HUES6 (cell line): ENCODE measurements around the gene DCAKD.

Experiments used
- H3K27ac ChIP-seq: 2 replicates; pipeline ENCODE4 v1.7.0; 2013; ENCODE audit warnings: low read depth, mild to moderate bottlenecking, low read length, inconsistent platforms
- H3K27me3 ChIP-seq: 2 replicates; pipeline ENCODE4 v1.6.1; 2013; ENCODE audit warnings: low read length; ENCODE audit not compliant: control insufficient read depth, insufficient read depth
- H3K36me3 ChIP-seq: 2 replicates; pipeline ENCODE4 v1.6.1; 2013; ENCODE audit warnings: low read length; ENCODE audit not compliant: control insufficient read depth, insufficient read depth
- H3K4me1 ChIP-seq: 2 replicates; pipeline ENCODE4 v1.6.1; 2013; ENCODE audit warnings: low read length; ENCODE audit not compliant: control insufficient read depth, insufficient read depth
- H3K4me3 ChIP-seq: 2 replicates; pipeline ENCODE4 v1.5.1; 2013; ENCODE audit warnings: low read depth, low read length
- H3K9ac ChIP-seq: one replicate; pipeline ENCODE4 v1.6.1; 2013; ENCODE audit warnings: mild to moderate bottlenecking, low read length
- H3K9me3 ChIP-seq: 2 replicates; pipeline ENCODE4 v1.6.1; 2013; ENCODE audit warnings: low read depth, low read length; ENCODE audit not compliant: control insufficient read depth, insufficient read depth

The DCAKD gene

GRCh38 chr17:45087978-45088377 is 36.5 kb upstream of the DCAKD start:
- H3K27me3 ChIP-seq: no peaks in the 10 kb centered on the region
- H3K27ac ChIP-seq: no peak overlapping the region
- no peaks in the 10 kb centered on the region for H3K9me3 ChIP-seq
- no peak overlapping the region for H3K4me3 ChIP-seq
- peaks cover 90% of the 10 kb centered on the region for H3K36me3 ChIP-seq
- no peak overlapping the region for H3K9ac ChIP-seq
- peaks cover 14% of the 10 kb centered on the region for H3K4me1 ChIP-seq

- H3K4me1 ChIP-seq: peaks cover 14% of the 10 kb centered on the region
Observed at GRCh38 chr17:45087504-45087975, 36.1 kb upstream of the DCAKD start.

GRCh38 chr17:45086865-45087503 is 35.6 kb upstream of the DCAKD start:
- H3K27ac ChIP-seq: no peak overlapping the region
- no peak overlapping the region for H3K4me3 ChIP-seq
- peaks cover 14% of the 10 kb centered on the region for H3K4me1 ChIP-seq
- no peak overlapping the region for H3K9ac ChIP-seq
- no peaks in the 10 kb centered on the region for H3K9me3 ChIP-seq
- peaks cover 88% of the 10 kb centered on the region for H3K36me3 ChIP-seq
- H3K27me3 ChIP-seq: no peaks in the 10 kb centered on the region

More at GRCh38 chr17:45087504-45087975, 36.1 kb upstream of the DCAKD start:
- H3K27me3 ChIP-seq: no peaks in the 10 kb centered on the region
- H3K9ac ChIP-seq: no peak overlapping the region
- H3K27ac ChIP-seq: no peak overlapping the region
- peaks cover 88% of the 10 kb centered on the region for H3K36me3 ChIP-seq
- no peak overlapping the region for H3K4me3 ChIP-seq
- H3K9me3 ChIP-seq: no peaks in the 10 kb centered on the region

GRCh38 chr17:45086391-45086790 is 35.0 kb upstream of the DCAKD start:
- H3K36me3 ChIP-seq: peaks cover 88% of the 10 kb centered on the region
- H3K27ac ChIP-seq: no peak overlapping the region

GRCh38 chr17:45081047-45081703 is 29.7 kb upstream of the DCAKD start:
- Histone ChIP-seq H3K9me3 (no peaks in the 10 kb centered on the region), H3K4me1 (no peaks in the 10 kb centered on the region), H3K4me3 (no peak overlapping the region), H3K36me3 (peaks cover 59% of the 10 kb centered on the region), H3K9ac (no peak overlapping the region), H3K27me3 (no peaks in the 10 kb centered on the region), H3K27ac (no peak overlapping the region)

More at GRCh38 chr17:45086391-45086790, 35.0 kb upstream of the DCAKD start:
- H3K9me3 ChIP-seq: no peaks in the 10 kb centered on the region
- no peak overlapping the region for H3K9ac ChIP-seq
- H3K4me3 ChIP-seq: no peak overlapping the region
- peaks cover 14% of the 10 kb centered on the region for H3K4me1 ChIP-seq
- no peaks in the 10 kb centered on the region for H3K27me3 ChIP-seq

GRCh38 chr17:45077643-45078042 is 26.2 kb upstream of the DCAKD start:
- no peak overlapping the region for H3K9ac ChIP-seq
- peaks cover 58% of the 10 kb centered on the region for H3K36me3 ChIP-seq
- no peaks in the 10 kb centered on the region for H3K4me1 ChIP-seq
- H3K27ac ChIP-seq: no peak overlapping the region
- no peak overlapping the region for H3K4me3 ChIP-seq
- H3K27me3 ChIP-seq: no peaks in the 10 kb centered on the region
- no peaks in the 10 kb centered on the region for H3K9me3 ChIP-seq

GRCh38 chr17:45073414-45074070 is 22.1 kb upstream of the DCAKD start:
- H3K36me3 ChIP-seq: peaks cover 49% of the 10 kb centered on the region
- no peak overlapping the region for H3K4me3 ChIP-seq
- no peaks in the 10 kb centered on the region for H3K27me3 ChIP-seq
- no peaks in the 10 kb centered on the region for H3K4me1 ChIP-seq
- no peaks in the 10 kb centered on the region for H3K9me3 ChIP-seq
- no peak overlapping the region for H3K27ac ChIP-seq
- H3K9ac ChIP-seq: no peak overlapping the region

GRCh38 chr17:45070809-45071208 is 19.4 kb upstream of the DCAKD start:
- no peaks in the 10 kb centered on the region for H3K27me3 ChIP-seq
- no peak overlapping the region for H3K9ac ChIP-seq
- peaks cover 47% of the 10 kb centered on the region for H3K36me3 ChIP-seq
- no peaks in the 10 kb centered on the region for H3K9me3 ChIP-seq
- H3K27ac ChIP-seq: no peak overlapping the region
- H3K4me1 ChIP-seq: no peaks in the 10 kb centered on the region
- no peak overlapping the region for H3K4me3 ChIP-seq

- H3K36me3 ChIP-seq: peaks cover 46% of the 10 kb centered on the region
- no peak overlapping the region for H3K9ac ChIP-seq
- no peak overlapping the region for H3K27ac ChIP-seq
- no peaks in the 10 kb centered on the region for H3K4me1 ChIP-seq
- no peaks in the 10 kb centered on the region for H3K27me3 ChIP-seq
- no peak overlapping the region for H3K4me3 ChIP-seq
- no peaks in the 10 kb centered on the region for H3K9me3 ChIP-seq
Observed at GRCh38 chr17:45070001-45070400, 18.6 kb upstream of the DCAKD start.

GRCh38 chr17:45067637-45068036 is 16.2 kb upstream of the DCAKD start:
- no peak overlapping the region for H3K4me3 ChIP-seq
- H3K36me3 ChIP-seq: peaks cover 32% of the 10 kb centered on the region
- H3K9me3 ChIP-seq: no peaks in the 10 kb centered on the region
- no peaks in the 10 kb centered on the region for H3K27me3 ChIP-seq
- H3K9ac ChIP-seq: no peak overlapping the region
- peaks cover under 1% of the 10 kb centered on the region; the same call in 1 of the 2 replicates for H3K4me1 ChIP-seq
- no peak overlapping the region for H3K27ac ChIP-seq

- no peaks in the 10 kb centered on the region for H3K9me3 ChIP-seq
- no peaks in the 10 kb centered on the region for H3K27me3 ChIP-seq
- H3K36me3 ChIP-seq: peaks cover 19% of the 10 kb centered on the region
- no peak overlapping the region for H3K27ac ChIP-seq
- peaks cover 11% of the 10 kb centered on the region for H3K4me1 ChIP-seq
- H3K4me3 ChIP-seq: no peak overlapping the region
- H3K9ac ChIP-seq: no peak overlapping the region
Observed at GRCh38 chr17:45063198-45063597, 11.8 kb upstream of the DCAKD start.
